GM21619 (cell line): ENCODE data around the gene TMEM225B.
"Not testable (repeated sequence)": the region's sequence is repeated elsewhere in the genome, so short reads cannot be mapped to it uniquely, and the experiment has no call there.

Experiments
- ATAC-seq: cut with Tn5 transposase; IDR thresholded peaks from one replicate; pipeline ENCODE4 v1.9.1; 2021; ENCODE audit not compliant: unreplicated experiment

TMEM225B gene

GRCh38 chr7:99597762-99598501 is at the start of gene TMEM225B:
TSS of gene TMEM225B (plus strand) at chr7:99598267. CDS start at chr7:99604389, 6,122 bp downstream.
- no peak for ATAC-seq

- ATAC-seq, result not testable (repeated sequence)
Measured at GRCh38 chr7:99549545-99549944, 48.5 kb upstream of the TMEM225B start.

- ATAC-seq, result no peak
Measured at GRCh38 chr7:99551334-99551733, 46.7 kb upstream of the TMEM225B start.

GRCh38 chr7:99551767-99552463 is 46.2 kb upstream of the TMEM225B start, which contains the start of gene FAM200A:
TSS of gene FAM200A (minus strand) at chr7:99552114. CDS start at chr7:99548407, 3,707 bp downstream.
- peak; percentile 94 for ATAC-seq

- no peak for ATAC-seq
Measured at GRCh38 chr7:99553039-99553438, 45.0 kb upstream of the TMEM225B start.

- no peak for ATAC-seq
Measured at GRCh38 chr7:99554939-99555338, 43.1 kb upstream of the TMEM225B start.

GRCh38 chr7:99557196-99557607 is 40.9 kb upstream of the TMEM225B start:
- ATAC-seq, result no peak

GRCh38 chr7:99557940-99558305 is 40.1 kb upstream of the TMEM225B start:
- ATAC-seq, result peak; percentile 46

GRCh38 chr7:99558306-99559174 is 39.5 kb upstream of the TMEM225B start, which contains the start of gene ZNF655:
TSS of gene ZNF655 (plus strand) at chr7:99558642. CDS start at chr7:99560560, 1,918 bp downstream.
- ATAC-seq, result peak; percentile 73

GRCh38 chr7:99559175-99559915 is 38.7 kb upstream of the TMEM225B start:
- ATAC-seq, result no peak

- ATAC-seq, result no peak
Measured at GRCh38 chr7:99560834-99561736, 37.0 kb upstream of the TMEM225B start.

- ATAC-seq, result no peak
Measured at GRCh38 chr7:99561737-99562051, 36.4 kb upstream of the TMEM225B start.

GRCh38 chr7:99562114-99562784 is 35.8 kb upstream of the TMEM225B start:
- no peak for ATAC-seq

- ATAC-seq, result no peak
Measured at GRCh38 chr7:99562832-99563231, 35.2 kb upstream of the TMEM225B start.

GRCh38 chr7:99563650-99564049 is 34.4 kb upstream of the TMEM225B start:
- ATAC-seq, result no peak

- not testable (repeated sequence) for ATAC-seq
Measured at GRCh38 chr7:99568770-99569169, 29.3 kb upstream of the TMEM225B start.

- ATAC-seq, result no peak
Measured at GRCh38 chr7:99571768-99572167, 26.3 kb upstream of the TMEM225B start.

GRCh38 chr7:99573257-99573656 is 24.8 kb upstream of the TMEM225B start:
- ATAC-seq, result no peak

GRCh38 chr7:99576251-99576650 is 21.8 kb upstream of the TMEM225B start:
- ATAC-seq, result no peak
